GM21390 (cell line): ENCODE measurements around the gene PLVAP.

ENCODE experiments used
- ATAC-seq: cut with Tn5 transposase; IDR thresholded peaks from one replicate; pipeline ENCODE4 v1.9.1; 2021; ENCODE audit not compliant: unreplicated experiment

The PLVAP gene

DNA sequence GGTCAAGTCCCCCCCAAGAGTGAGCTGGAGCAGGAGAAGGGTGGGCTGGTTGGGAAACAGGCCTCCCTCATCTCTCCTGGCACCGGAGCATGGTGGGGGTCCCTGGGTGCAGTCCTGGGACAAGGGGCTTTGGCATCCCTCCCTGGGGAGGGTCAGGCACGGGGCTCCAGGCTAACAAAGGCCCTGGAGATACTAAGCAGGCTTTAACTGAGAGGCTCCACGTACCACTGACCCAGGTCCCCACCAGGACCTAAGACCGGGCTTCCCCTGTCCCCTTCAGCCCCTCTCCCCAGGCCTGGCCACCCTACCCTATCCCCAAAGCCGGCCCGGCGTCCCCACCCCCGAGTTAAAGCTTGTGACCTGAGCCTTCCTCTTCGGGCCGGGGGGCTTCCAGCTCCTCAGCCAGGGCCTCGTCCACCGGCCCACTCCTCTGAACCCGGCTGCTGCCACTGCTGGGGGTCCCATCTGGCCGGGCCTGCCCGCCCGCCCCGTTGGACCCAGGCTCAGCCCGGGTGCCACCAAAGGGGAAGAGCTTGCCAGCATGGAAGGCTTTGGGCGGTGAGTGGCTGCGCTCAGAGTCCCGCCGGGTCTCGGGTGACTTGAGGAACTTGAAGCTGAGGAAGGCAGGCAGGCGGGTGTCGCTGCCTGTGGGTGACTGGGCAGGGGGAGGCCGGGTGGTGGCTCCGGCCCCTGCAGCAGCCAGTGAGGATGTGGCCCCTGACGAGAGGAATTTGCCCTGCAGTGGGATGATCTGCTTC, 52.6 kb downstream of the PLVAP start:
- no peak for ATAC-seq

DNA sequence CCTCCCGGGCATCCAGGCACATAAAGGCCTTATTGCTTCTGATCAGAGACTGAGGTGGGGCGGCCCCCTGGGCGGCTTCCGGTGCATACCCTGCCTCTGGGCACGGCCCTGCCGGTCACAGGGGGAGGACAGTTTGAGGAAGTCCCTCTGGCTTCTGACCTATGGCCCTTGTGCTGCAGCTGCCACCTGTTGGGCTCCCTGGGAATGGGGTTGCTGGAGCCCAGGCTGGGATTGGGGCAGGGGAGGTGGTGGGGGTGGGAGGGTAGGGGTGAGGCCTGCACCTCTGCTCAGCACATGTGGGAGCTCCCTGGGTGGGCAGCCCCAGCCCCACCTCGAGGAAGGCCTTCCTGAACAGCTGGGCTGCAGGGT, 53.2 kb downstream of the PLVAP start:
- no peak for ATAC-seq

- no peak for ATAC-seq
Observed at GRCh38 chr19:17323300-17323963, 53.7 kb downstream of the PLVAP start.

GRCh38 chr19:17322854-17323253, 54.3 kb downstream of the PLVAP start:
- no peak for ATAC-seq

GRCh38 chr19:17321655-17322489, 55.3 kb downstream of the PLVAP start:
- ATAC-seq, result no peak

DNA sequence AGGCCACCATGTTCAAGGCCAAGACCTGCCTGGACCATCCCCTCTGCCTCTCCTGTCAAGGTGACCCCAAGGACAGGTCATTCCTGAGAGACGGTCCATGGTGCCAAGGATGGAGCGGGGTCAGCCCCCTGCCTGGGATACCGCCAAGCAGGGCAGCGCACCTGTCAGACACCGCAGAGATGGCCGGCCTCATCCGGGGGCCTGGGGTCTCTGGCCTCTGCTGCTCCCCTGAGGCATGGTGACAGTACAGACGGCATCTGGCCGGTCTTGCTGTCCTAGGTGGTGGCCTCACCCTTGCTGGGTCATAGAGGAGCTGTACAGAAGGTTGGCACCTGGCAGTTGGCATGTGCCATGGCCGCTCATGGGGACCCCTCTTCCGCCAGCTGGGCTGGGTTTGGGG, 56.7 kb downstream of the PLVAP start:
- ATAC-seq, result no peak

- no peak for ATAC-seq
Observed at GRCh38 chr19:17319473-17320238, 57.5 kb downstream of the PLVAP start.

- no peak for ATAC-seq
Observed at GRCh38 chr19:17318966-17319365, 58.2 kb downstream of the PLVAP start.

GRCh38 chr19:17314007-17314593, 63.0 kb downstream of the PLVAP start:
- no peak for ATAC-seq

- ATAC-seq, result no peak
Observed at GRCh38 chr19:17312189-17313113, 64.7 kb downstream of the PLVAP start.

DNA sequence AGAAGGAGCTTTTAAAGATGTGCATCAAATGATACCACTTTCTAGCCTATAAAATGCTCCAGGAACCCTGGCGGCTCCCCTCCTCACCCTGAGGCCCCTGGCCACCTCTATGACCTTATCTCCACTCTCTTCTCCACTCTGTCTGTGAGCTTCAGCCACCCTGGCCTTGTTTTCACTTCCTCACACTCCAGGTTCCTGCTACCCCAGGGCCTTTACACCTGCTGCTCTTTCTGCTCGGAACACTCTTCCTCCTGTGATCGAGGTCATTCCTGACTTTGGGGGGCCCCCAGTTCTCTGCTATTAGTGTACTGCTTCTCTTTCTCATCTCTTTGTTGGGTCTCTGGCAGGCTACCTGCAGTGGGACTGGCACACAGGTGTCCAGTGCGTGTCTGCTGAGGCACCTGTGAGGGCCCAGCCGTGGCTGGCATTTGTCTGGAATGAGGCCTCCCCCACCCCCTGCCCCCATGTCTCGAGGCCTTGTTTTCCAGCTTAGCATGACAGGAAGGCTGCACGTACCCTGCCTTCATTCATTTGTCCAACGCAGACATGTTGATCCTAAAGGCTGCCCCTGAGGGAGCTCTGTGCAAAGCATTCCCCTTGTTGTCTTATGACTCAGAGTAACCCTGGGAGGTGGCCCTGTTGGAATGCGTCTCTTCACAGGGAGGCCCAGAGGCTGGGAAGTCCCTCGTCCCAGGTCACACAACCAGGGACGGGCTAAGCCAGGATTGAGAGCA, 65.5 kb downstream of the PLVAP start:
- ATAC-seq, result no peak

- no peak for ATAC-seq
Observed at GRCh38 chr19:17309965-17310461, 67.1 kb downstream of the PLVAP start.

DNA sequence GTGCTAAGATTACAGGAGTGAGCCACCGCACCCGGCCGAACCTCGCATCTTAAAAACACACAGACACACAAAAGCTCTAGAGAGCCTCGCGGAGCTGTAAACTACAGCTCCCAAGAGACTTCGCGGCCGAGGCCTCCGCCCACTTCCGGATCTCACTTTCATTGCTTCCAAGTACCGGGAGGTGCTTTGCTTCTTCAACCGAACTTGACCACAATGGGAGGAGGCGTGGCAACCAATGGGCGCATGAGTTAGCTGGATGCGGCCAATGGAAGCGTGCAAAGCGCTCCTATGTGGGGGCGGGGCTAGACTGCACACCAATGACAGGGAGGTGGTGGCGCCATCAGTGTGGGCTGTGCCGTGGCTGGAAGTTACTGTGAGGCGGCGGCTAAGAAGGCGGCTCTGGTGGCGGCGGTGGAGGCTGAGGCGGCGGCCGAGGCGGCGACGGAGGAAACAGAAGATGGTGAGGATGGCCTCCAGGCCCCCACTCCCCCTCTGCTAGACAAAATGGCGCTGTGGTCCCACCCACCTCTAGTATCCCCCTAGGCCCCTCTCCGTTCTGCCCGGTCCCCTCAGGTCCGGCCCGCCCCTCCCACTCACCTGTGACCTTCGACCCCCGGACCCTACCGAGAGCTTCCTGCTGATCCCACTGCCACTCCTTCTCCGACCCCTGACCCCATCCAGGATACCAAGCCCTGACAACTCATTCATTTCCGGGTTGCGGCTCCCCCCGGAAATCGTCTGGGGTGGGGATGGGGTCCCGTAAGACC, 67.8 kb downstream of the PLVAP start, which contains the start of gene DDA1:
Gene DDA1 (plus strand): TSS at position 366 of the 767 bp plus-strand sequence. CDS start 92 bp downstream, at position 458.
- ATAC-seq, result peak; percentile 43

- no peak for ATAC-seq
Observed at GRCh38 chr19:17307876-17308377, 69.2 kb downstream of the PLVAP start.

- no peak for ATAC-seq
Observed at GRCh38 chr19:17306285-17306714, 70.8 kb downstream of the PLVAP start.

- ATAC-seq, result peak; percentile 57
Observed at GRCh38 chr19:17305517-17306284, 71.4 kb downstream of the PLVAP start, which contains the start of gene MRPL34. TSS of gene MRPL34 (plus strand) at chr19:17305872. CDS start at chr19:17305893, 21 bp downstream.

DNA sequence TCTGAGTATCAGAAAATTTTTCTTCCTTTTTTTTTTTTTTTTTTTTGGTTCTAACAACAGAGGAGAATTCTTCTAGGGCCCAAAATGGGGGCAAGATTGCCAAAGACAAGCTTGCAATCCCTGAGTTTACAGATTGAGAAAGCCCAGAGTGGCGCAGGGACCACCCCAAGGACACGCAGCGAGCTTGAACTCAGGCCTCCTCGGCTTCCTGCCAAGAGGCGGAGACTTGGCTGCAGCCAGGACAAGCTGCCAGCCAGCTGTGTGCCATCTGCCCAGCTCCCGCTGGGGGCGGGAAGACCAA, 72.0 kb downstream of the PLVAP start:
- no peak for ATAC-seq
